IMR-90 (cell line): ENCODE data around the gene RUNX1. TPM values are rescaled to one million over a fixed set of nuclear protein-coding genes. Genes with fewer than 3 reads are reported as not detected.

Experiments used
- ATAC-seq: fragments of 200-7000 bp; cut with Tn5 transposase; 2 replicates; pipeline ENCODE4 v1.9.1; 2020; ENCODE audit warnings: low read depth, mild to moderate bottlenecking, moderate library complexity
- BruUV-seq: library from RNA; stranded (reverse); fragments of 400-500 nt; replicated peaks from 2 replicates; lab custom pipeline; 2021; lab: Mats Ljungman, UMichigan
- CTCF ChIA-PET: fragments of 300-600 bp; formaldehyde crosslinking; extraction: SDS; loops from one replicate; lab custom pipeline; 2021; ENCODE audit warnings: antibody characterized with exemption; lab: Yijun Ruan, JAX
- POLR2A ChIA-PET: fragments of 300-600 bp; sonication (Branson Sonifier 250); formaldehyde crosslinking; loops from one replicate; lab custom pipeline; 2022; ENCODE audit warnings: antibody characterized with exemption; ENCODE audit not compliant: unreplicated experiment; lab: Charles Lee
- DNase-seq: peaks from one replicate; pipeline ENCODE4 v3.0.0; 2013
- H2AFZ ChIP-seq: replicated peaks from 2 replicates; pipeline ENCODE3; 2013; ENCODE audit warnings: low read length, mild to moderate bottlenecking; ENCODE audit not compliant: poor library complexity
- H2AK5ac ChIP-seq: 2 replicates; pipeline ENCODE4 v1.6.1; 2013; ENCODE audit warnings: low read depth, low read length, inconsistent platforms
- H2AK9ac ChIP-seq: replicated peaks from 2 replicates; pipeline ENCODE3; 2013; ENCODE audit warnings: mild to moderate bottlenecking, low read depth, low read length, moderate library complexity; ENCODE audit not compliant: poor library complexity
- H2BK120ac ChIP-seq: 2 replicates; pipeline ENCODE4 v1.6.1; 2013; ENCODE audit warnings: low read depth, low read length, inconsistent platforms
- H2BK15ac ChIP-seq: 3 replicates; pipeline ENCODE4 v1.6.1; 2013; ENCODE audit warnings: low read depth, low read length, inconsistent platforms
- H2BK20ac ChIP-seq: 2 replicates; pipeline ENCODE4 v1.6.1; 2013; ENCODE audit warnings: low read depth, mild to moderate bottlenecking, inconsistent platforms, low read length, moderate library complexity
- H2BK5ac ChIP-seq: 2 replicates; pipeline ENCODE4 v1.6.1; 2013; ENCODE audit warnings: mild to moderate bottlenecking, low read depth, low read length, inconsistent platforms; ENCODE audit not compliant: poor library complexity, severe bottlenecking
- H3K14ac ChIP-seq: replicated peaks from 2 replicates; pipeline ENCODE4 v1.6.1; 2013; ENCODE audit warnings: low read depth, low read length, inconsistent platforms
- H3K18ac ChIP-seq: 2 replicates; pipeline ENCODE4 v1.6.1; 2013; ENCODE audit warnings: low read depth, low read length, control low read depth
- H3K23ac ChIP-seq: 2 replicates; pipeline ENCODE4 v1.6.1; 2013; ENCODE audit warnings: low read depth, low read length, inconsistent platforms
- H3K27ac ChIP-seq: 2 replicates; pipeline ENCODE4 v1.5.1; 2013; ENCODE audit warnings: mild to moderate bottlenecking, control low read depth, low read length; ENCODE audit not compliant: insufficient read depth
- H3K27me3 ChIP-seq: 2 replicates; pipeline ENCODE4 v1.6.1; 2013; ENCODE audit warnings: low read length; ENCODE audit not compliant: control insufficient read depth, insufficient read depth
- H3K36me3 ChIP-seq: 2 replicates; pipeline ENCODE4 v1.6.1; 2013; ENCODE audit warnings: low read length, mixed read lengths; ENCODE audit not compliant: control insufficient read depth, insufficient read depth
- H3K4ac ChIP-seq: 2 replicates; pipeline ENCODE4 v1.6.1; 2013; ENCODE audit warnings: low read depth, low read length, inconsistent platforms
- H3K4me1 ChIP-seq: 2 replicates; pipeline ENCODE4 v1.6.1; 2013; ENCODE audit warnings: low read length, mixed read lengths; ENCODE audit not compliant: control insufficient read depth, insufficient read depth
- H3K4me2 ChIP-seq: 2 replicates; pipeline ENCODE4 v1.6.1; 2013; ENCODE audit warnings: low read depth, mild to moderate bottlenecking, control low read depth, low read length, moderate library complexity
- H3K4me3 ChIP-seq: 2 replicates; pipeline ENCODE4 v1.5.1; 2013; ENCODE audit warnings: low read depth, mild to moderate bottlenecking, control low read depth, low read length, moderate library complexity; ENCODE audit not compliant: insufficient read depth
- H3K56ac ChIP-seq: 2 replicates; pipeline ENCODE4 v1.6.1; 2013; ENCODE audit warnings: low read length, inconsistent platforms; ENCODE audit not compliant: insufficient read depth; ENCODE audit errors: extremely low read depth
- H3K79me1 ChIP-seq, 2 experiments: 2 replicates each; pipeline ENCODE4 v1.6.1; 2013; ENCODE audit warnings: low read length in 2 of 2, inconsistent platforms in 1 of 2, low read depth in 1 of 2
- H3K9ac ChIP-seq: 2 replicates; pipeline ENCODE4 v1.6.1; 2013; ENCODE audit warnings: low read depth, low read length, control low read depth
- H3K9me1 ChIP-seq: 2 replicates; pipeline ENCODE4 v1.6.1; 2013; ENCODE audit warnings: low read length, inconsistent platforms; ENCODE audit not compliant: insufficient read depth
- H3K9me3 ChIP-seq: 2 replicates; pipeline ENCODE4 v1.6.1; 2013; ENCODE audit warnings: low read length; ENCODE audit not compliant: control insufficient read depth, insufficient read depth
- H4K20me1 ChIP-seq: 2 replicates; pipeline ENCODE4 v1.6.1; 2013; ENCODE audit warnings: low read length, inconsistent platforms; ENCODE audit not compliant: insufficient read depth
- H4K5ac ChIP-seq: 2 replicates; pipeline ENCODE4 v1.6.1; 2013; ENCODE audit warnings: mild to moderate bottlenecking, low read depth, low read length, control low read depth
- H4K8ac ChIP-seq, 2 experiments: 2 replicates each; pipeline ENCODE4 v1.6.1; 2013; ENCODE audit warnings: low read depth in 2 of 2, low read length in 2 of 2, control low read depth in 1 of 2, inconsistent platforms in 1 of 2
- H4K91ac ChIP-seq: 2 replicates; pipeline ENCODE4 v1.6.1; 2013; ENCODE audit warnings: low read depth, low read length, inconsistent platforms; ENCODE audit not compliant: insufficient read depth
- BHLHE40 ChIP-seq: fragments of 150-350 bp; IDR thresholded peaks from 2 replicates; pipeline ENCODE4 v1.6.1; 2016; ENCODE audit warnings: mild to moderate bottlenecking, low read depth, low read length
- ELK1 ChIP-seq: fragments of 150-350 bp; IDR thresholded peaks from 2 replicates; pipeline ENCODE4 v1.6.1; 2016; ENCODE audit warnings: low read depth, mild to moderate bottlenecking, low read length, moderate library complexity, borderline replicate concordance
- FOS ChIP-seq: fragments of 150-350 bp; IDR thresholded peaks from 2 replicates; pipeline ENCODE4 v1.6.1; 2016; ENCODE audit warnings: low read depth, low read length
- MAZ ChIP-seq: IDR thresholded peaks from 2 replicates; pipeline ENCODE4 v1.6.1; 2012; ENCODE audit warnings: low read depth, mild to moderate bottlenecking, low read length, improper control_type of control experiment, moderate library complexity, borderline replicate concordance
- MXI1 ChIP-seq: IDR thresholded peaks from 2 replicates; pipeline ENCODE4 v1.6.1; 2012; ENCODE audit warnings: low read depth, mild to moderate bottlenecking, low read length, moderate library complexity, borderline replicate concordance
- RAD21 ChIP-seq: IDR thresholded peaks from 2 replicates; pipeline ENCODE4 v1.6.1; 2012; ENCODE audit warnings: low read length, improper control_type of control experiment
- RCOR1 ChIP-seq: IDR thresholded peaks from 2 replicates; pipeline ENCODE4 v1.6.1; 2012; ENCODE audit warnings: mild to moderate bottlenecking, low read length, improper control_type of control experiment; ENCODE audit not compliant: insufficient replicate concordance
- SMC3 ChIP-seq: fragments of 150-350 bp; IDR thresholded peaks from 2 replicates; pipeline ENCODE4 v1.6.1; 2016; ENCODE audit warnings: low read depth, mild to moderate bottlenecking, antibody characterized with exemption, low read length, moderate library complexity
- WGBS, 2 experiments: methylation state at CpG; one replicate each; pipeline versions ENCODE4 v1.1.5 to v1.1.7; 2013; ENCODE audit warnings: missing lambda C conversion rate in 2 of 2; ENCODE audit not compliant: insufficient read length in 1 of 2; ENCODE audit errors: extremely low coverage in 2 of 2; 5-methylcytosine and 5-hydroxymethylcytosine counted together
- dilution Hi-C: fragments of 300-500 bp; cut with HindIII; formaldehyde crosslinking; loops from one replicate; pipeline ENCODE4 v1.14.3; 2018; ENCODE audit warnings: low sequenced_read_pairs; ENCODE audit not compliant: unreplicated experiment
- in situ Hi-C: fragments of 300-500 bp; cut with MboI; formaldehyde crosslinking; loops from 3 replicates; pipeline ENCODE4 v1.14.3; 2019; ENCODE audit warnings: low sequenced_read_pairs, inconsistent platforms, mixed read lengths
- intact Hi-C: fragments of 100-400 bp; cut with micrococcal nuclease; formaldehyde crosslinking; loops from 2 replicates; pipeline ENCODE4 v1.10.0; 2022
- polyA plus RNA-seq, 3 experiments: library from polyadenylated mRNA; depleted of rRNA; stranded (reverse); fragments of >200 nt; gene quantifications; 2 replicates each; pipeline ENCODE4 v1.2.3, GENCODE V29; 2012; ENCODE audit warnings: low replicate concordance in 1 of 3
- total RNA-seq: library from RNA; depleted of rRNA; stranded (reverse); fragments of >200 nt; gene quantifications from 2 replicates; pipeline ENCODE4 v1.2.3, GENCODE V29; 2012
- TF ChIP-seq, protein P1 (sequence below): fragments of 150-350 bp; IDR thresholded peaks from 2 replicates; pipeline ENCODE4 v1.6.1; 2017; ENCODE audit warnings: mild to moderate bottlenecking, antibody characterized with exemption, low read length, low read depth

Gene RUNX1
- total and polyA plus RNA-seq, 2 of the 4 experiments (the other 2 are of a cell fraction), result 34.5 to 56.5 TPM

DNA sequence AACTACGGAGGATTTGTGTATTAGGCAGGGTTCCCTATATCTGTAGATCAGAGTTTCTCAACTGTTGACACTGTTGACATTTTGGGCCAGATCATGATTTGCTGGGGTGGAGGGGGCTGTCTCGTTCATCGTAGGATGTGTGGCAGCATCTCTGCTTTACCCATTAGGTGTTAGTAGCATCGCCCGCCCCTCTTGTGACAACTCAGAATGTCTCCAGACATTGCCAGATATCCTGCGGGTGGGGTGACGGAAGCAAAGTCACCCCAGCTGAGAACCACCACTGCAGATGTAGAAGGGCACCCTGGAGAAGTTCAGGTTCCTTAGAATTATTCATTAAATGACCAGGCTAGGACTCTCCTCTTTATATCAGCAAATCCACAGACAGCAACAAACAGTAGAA is 254.4 kb downstream of the RUNX1 start:
- H3K14ac ChIP-seq, result peak overlapping the region; percentile 25; the same call in 1 of the 2 replicates
- ATAC-seq (no peak), DNase-seq (no peak)
- H3K36me3 ChIP-seq, result peaks cover 54% of the 10 kb centered on the region
- peak overlapping the region; percentile 43; the same call in 1 of the 2 replicates for H3K27ac ChIP-seq
- no peak overlapping the region for H3K4me2 ChIP-seq
- peaks cover 24% of the 10 kb centered on the region for H3K4me1 ChIP-seq
- peaks cover 36 to 77% of the 10 kb centered on the region in 2 experiments for H3K79me1 ChIP-seq
- H2BK15ac ChIP-seq, result peak overlapping the region; percentile 5; the same call in 1 of the 3 replicates
- H3K9ac ChIP-seq, result no peak overlapping the region
- no peaks in the 10 kb centered on the region for H3K27me3 ChIP-seq
- H2BK120ac ChIP-seq, result peak overlapping the region; percentile 13; the same call in 1 of the 2 replicates
- 0 out of 2 replicates have a peak overlapping the region, but pooled peaks have one; percentile 10 for H4K5ac ChIP-seq
- peak overlapping the region; percentile 61 for H2BK5ac ChIP-seq
- no TSS peak for BruUV-seq
- H3K56ac ChIP-seq, result no peak overlapping the region
- H3K18ac ChIP-seq, result no peak overlapping the region
- no peak overlapping the region for H2BK20ac ChIP-seq
- H3K23ac ChIP-seq, result peak overlapping the region; percentile 69
- dilution Hi-C loops, result no loop called here
- no peaks in the 10 kb centered on the region for H3K9me3 ChIP-seq
- H2AFZ ChIP-seq, result no peak overlapping the region
- POLR2A ChIA-PET, result no interaction called here
- H3K4ac ChIP-seq, result peak overlapping the region; percentile 47; the same call in 1 of the 2 replicates
- CTCF ChIA-PET, result no interaction called here
- H2AK5ac ChIP-seq, result peak overlapping the region; percentile 29; the same call in 1 of the 2 replicates
- in situ Hi-C loops, result no loop called here
- 90% methylated on average over 2 of the region's 7 CpGs; no CpG with 5 or more reads in 1 of the 2 experiments for WGBS, 2 experiments
- H2AK9ac ChIP-seq, result no peak overlapping the region
- peak overlapping the region in 1 of 2 experiments; percentile 60; a peak in 2 of 4 replicates for H4K8ac ChIP-seq
- peak overlapping the region; percentile 80; the same call in 1 of the 2 replicates for H4K91ac ChIP-seq
- intact Hi-C loops, result no loop called here
- H3K4me3 ChIP-seq, result no peak overlapping the region
- peaks cover 44% of the 10 kb centered on the region for H4K20me1 ChIP-seq
- H3K9me1 ChIP-seq, result peaks cover 23% of the 10 kb centered on the region
- TF ChIP-seq ELK1 (no peak), FOS (no peak), MXI1 (no peak), RCOR1 (no peak), MAZ (no peak), BHLHE40 (no peak), RAD21 (no peak), SMC3 (no peak)
- TF ChIP-seq, protein P1, sequence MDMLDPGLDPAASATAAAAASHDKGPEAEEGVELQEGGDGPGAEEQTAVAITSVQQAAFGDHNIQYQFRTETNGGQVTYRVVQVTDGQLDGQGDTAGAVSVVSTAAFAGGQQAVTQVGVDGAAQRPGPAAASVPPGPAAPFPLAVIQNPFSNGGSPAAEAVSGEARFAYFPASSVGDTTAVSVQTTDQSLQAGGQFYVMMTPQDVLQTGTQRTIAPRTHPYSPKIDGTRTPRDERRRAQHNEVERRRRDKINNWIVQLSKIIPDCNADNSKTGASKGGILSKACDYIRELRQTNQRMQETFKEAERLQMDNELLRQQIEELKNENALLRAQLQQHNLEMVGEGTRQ, result no peak
